ENCODE results near the gene DPH6. TPM values are rescaled to one million over a fixed set of nuclear protein-coding genes. Genes with fewer than 3 reads are reported as not detected.

Gene DPH6
- total RNA-seq, 1 donor: 15.6 TPM

DNA sequence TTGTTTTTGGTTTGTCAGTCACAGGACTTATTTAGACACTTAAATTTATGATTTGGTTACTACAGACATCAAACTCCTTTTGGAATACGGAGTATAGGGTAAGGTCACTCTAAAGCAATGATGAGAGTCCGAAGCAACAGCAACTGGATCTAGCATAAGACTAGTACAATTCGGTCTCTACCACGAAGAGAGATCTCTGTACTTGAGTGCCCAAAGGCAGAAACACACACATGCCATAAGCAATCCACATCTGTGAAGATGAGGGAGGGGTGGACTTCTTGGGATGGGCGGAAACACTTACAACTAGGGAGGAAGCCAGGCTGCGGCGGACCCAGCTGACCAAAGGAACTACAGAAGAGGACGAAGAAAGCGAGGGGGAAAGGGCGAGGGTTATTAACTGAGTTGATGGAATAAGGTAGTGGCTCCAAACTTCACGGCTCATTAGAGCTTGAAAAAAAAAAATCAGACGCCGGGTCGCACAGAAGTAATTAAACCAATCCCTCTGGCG, 595 bp downstream of the DPH6 start:
- peak in 2 of 3 donors; percentile 9 to 11 for DNase-seq (ENCODE audit: low read depth in 2 of 3, low spot score in 2 of 3)

DNA sequence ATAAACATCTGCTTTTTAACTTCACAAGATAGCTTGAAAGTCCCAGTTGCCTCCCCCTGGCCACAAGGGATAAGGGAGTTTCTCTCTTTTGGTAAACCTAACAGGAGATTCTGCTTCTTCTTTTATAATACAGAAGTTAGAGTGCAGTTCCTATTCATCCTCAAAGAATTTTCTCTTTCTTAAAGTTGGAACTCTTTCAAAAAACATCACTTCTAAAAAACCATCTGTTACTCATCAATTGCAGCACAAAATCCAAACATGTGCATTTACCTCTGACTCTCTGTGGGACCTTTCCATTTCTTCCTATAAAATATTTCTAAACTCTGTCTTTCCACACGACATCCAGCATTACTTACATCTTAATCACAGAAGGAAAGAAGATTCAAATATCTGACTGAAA, 5.1 kb downstream of the DPH6 start:
- DNase-seq (ENCODE audit: low read depth in 2 of 3, low spot score in 2 of 3): no peak

DNA sequence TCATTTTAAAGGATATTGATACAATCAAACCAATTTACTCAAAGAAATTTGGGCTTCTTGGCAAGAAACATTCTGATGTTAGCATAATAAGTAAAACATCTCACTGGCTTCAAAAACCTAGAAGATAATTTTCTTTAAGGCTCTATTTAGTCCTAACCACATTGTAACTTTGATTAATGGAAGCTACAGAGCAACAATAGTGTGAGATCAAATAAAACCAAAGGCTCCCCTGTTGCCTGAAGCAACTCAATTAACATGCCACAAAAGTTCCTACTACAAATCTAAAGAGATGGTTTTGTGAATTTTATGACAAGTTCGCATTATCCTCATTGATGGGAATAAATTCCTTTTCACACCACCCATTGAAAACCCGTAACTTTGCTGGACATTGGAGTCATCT, 5.9 kb downstream of the DPH6 start:
- no peak for DNase-seq (ENCODE audit: low read depth in 2 of 3, low spot score in 2 of 3)

DNA sequence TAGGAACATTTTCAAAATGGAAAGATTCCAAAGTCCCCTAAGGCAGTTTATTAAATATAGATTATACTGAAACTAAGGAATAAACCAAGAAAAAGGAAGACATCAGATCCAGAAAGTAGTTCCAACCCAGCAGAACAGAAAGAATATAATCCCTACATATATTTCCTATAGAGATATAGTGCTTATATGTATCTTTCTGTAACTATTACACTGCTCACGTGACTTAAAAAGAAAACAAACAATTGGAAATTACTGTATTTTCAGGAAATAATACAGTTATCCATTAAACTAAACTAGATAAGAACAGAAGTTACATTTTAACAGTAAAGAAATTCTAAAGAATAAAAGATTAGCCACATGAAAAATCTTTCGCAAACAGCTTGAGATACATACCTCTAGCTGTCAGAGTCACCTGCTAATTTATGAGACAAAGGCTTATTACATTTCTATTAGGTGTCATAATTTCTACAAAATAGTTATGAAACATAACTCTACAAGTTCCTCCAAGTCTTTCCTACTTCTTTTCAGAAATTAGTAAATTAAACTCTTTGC, 10.5 kb downstream of the DPH6 start:
- DNase-seq (ENCODE audit: low read depth in 2 of 3, low spot score in 2 of 3): no peak

DNA sequence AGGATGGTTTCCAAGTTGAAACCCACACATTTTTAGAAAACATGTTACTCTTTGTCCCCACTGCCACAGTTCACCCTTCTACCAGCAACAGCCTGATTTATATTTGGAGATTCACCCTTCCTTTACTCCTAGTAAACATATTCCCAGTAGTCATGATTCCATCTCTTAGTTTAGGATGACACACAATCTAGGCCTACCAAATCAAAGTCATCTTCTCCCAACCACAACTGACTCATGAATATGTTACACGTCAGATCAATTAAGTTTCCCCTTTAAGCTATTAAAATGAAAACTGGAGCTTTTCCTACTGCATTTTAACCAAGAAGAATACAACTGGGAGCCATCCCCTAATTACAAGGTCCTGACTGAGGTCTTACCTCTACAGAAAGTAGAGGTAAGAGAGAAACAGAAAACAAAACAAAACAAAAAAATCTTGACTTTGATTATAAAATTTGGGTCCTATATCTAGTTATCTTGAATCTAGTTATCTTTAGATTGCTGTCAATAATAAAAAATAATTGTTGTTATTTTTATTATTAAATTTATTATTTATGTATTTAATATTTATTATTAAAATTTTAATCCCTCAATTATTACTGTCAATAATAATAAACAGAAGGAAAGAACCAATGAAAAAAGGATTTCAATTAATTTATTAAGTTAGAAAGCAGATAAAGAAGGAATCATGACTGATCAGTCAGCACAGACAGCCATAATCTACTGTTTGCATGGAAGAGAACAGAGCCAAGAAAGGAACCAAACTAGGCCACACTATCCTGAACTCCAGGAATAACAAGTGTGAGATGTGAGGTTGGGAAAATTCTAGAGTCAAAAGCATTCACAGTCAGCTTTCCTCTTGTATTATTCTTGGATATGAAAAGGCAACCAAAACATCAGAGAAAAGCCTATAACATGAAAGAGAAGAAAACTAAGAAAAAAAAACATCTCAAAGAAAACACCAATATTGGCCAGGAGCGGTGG, 12.5 kb downstream of the DPH6 start:
- no peak for DNase-seq (ENCODE audit: low read depth in 2 of 3, low spot score in 2 of 3)

DNA sequence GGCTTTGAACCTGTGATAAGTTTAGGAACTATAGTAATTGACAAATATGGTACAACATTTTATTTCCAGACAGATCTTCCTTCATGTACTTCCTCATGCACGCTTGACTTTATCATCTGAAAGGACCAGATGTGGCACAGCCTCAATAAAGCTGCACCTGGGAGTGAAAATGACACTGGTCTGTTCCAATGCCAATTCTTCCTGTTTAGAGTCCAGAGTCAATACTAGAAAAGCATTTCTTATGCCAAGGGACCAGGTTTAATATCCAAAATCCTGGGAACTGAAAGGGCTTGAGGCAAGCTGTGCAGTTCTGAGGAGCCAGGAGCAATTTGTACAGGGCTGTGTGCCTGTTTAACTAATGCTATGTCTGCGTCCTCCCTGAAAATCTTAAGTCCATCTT, 15.3 kb downstream of the DPH6 start:
- DNase-seq (ENCODE audit: low read depth in 2 of 3, low spot score in 2 of 3): no peak

DNA sequence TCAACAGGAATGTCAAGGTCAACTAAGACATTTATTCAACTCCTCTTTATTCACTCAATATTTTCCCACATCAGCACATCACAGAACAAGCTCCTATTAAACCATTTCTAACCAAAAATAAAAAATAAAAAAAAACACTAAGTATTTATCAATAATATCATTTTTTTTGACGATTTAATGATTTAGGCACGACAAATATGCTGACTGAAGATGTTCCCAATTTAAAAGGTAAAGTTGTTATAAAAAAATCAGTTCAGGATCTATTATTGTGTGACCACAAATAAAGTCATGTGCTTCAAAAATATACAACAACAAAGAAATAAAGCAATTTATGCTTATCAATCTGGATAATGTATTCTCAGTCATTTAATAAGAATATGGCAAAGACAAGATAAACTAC, 16.2 kb downstream of the DPH6 start:
- no peak for DNase-seq (ENCODE audit: low read depth in 2 of 3, low spot score in 2 of 3)

DNA sequence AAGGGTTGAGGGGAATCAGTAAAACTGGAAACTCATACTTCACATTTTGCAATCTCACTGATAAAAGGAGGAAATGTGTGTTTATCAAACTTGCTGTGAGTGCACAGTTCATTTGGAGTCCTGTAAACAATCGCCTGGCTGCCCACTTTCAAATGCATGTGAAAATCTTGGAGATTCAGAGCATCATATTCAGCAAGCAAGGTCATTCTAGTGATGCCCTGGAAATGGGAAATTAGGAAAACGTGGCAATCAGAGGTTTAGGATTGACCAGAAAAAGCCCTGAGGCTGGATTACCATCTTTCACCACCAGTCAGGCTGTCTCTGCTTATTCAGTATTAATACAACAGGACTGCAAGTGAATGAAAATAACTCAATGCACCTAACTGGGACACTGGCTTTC, 23.9 kb downstream of the DPH6 start:
- DNase-seq (ENCODE audit: low read depth in 2 of 3, low spot score in 2 of 3): no peak

DNA sequence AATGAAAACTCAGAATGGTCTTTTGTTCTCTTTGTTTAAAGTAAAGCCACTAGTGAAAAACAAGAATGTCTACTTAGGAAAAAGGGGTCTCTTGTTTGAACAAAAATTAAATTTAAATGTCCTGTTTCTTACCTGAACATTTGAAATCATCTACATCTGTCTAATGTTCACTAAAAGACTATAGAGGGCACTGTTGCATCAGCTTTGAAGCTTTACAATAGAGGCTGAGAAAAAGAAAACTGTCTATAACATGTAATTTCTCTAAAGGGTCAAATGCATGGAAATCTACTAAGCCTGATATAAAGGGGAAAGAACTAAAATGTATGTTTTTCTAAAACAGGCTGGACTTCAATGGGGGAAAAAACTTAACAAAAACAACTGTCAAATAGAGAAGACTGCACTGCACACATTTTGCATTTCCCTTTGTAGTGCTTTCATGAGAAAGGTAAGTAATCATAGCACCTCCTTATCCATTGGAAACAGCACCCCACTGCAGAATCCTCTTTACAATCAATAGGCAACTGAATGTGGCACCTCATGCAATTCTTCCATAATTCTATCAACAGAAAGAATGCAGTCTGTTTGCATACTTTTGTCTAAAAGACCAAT, 26.3 kb downstream of the DPH6 start:
- DNase-seq (ENCODE audit: low read depth in 2 of 3, low spot score in 2 of 3): peak; percentile 4 to 79 (median 41)

DNA sequence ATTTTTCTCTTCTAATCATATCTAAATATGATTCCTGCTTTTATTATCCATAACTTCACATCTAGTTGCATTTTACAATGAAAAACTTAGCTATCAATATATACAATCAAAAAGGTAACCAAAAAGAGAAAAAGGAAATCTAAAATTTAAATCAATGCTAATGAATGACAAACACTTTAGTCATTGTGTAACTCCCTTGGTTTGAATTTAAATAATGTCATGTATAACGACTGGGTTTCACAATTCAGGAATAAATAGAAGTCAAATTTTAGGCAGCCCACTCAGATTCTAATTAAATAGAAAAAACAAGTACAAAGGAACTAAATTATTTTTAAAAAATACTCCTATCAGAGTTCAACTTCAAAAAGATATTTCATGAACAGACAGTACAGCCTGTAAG, 26.9 kb downstream of the DPH6 start:
- no peak for DNase-seq (ENCODE audit: low read depth in 2 of 3, low spot score in 2 of 3)

DNA sequence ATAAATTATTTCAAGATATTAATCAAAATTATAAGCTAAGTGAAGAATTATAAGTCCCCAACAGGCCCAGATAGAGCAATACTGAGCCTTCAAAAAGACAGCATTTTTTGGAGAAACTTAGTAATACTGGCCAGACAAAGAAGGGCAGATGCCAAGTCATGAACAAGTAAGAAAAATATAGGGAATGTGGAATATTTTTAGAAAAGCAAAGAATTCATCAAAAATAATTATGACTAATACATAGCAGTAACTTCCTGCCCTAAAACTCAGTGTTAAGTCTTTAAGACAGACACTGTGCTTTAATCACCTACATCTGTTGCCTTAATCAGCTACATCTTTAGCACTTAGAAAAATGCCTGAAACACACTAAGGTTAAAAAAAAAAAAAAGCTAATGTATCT, 31.2 kb downstream of the DPH6 start:
- DNase-seq (ENCODE audit: low read depth in 2 of 3, low spot score in 2 of 3): no peak

DNA sequence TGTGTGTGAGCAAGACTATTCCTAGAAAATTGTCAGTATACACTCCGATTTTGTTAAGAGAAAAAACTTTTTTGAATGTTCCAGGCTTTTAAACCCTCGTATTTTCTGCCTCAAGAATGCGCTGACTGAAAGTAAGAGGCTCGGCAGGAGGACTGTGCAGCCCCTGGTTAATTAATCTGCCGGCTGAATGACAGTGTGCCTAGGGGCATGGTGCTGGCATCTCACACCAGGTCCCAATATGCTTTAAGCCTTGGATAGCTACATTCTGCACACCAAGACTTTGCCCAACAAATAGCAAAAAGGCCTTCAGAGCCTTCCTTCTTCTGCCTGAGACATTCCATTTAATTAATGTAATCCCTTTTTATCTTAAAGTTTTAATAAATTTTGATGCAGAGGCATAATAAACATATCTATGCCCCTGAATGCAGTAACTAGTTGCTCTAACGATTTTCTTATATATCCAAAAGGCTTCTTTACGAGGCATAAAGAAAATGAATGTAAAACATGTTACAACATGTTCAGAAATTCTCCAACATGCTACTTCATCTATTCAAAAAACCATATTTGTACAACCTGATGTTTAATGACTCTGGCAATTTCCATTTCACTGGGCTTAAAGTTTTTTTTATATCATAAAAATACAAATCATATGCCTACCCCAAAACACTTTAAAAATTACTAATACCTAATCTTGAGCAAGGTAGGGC, 37.9 kb downstream of the DPH6 start:
- DNase-seq (ENCODE audit: low read depth in 2 of 3, low spot score in 2 of 3): no peak

DNA sequence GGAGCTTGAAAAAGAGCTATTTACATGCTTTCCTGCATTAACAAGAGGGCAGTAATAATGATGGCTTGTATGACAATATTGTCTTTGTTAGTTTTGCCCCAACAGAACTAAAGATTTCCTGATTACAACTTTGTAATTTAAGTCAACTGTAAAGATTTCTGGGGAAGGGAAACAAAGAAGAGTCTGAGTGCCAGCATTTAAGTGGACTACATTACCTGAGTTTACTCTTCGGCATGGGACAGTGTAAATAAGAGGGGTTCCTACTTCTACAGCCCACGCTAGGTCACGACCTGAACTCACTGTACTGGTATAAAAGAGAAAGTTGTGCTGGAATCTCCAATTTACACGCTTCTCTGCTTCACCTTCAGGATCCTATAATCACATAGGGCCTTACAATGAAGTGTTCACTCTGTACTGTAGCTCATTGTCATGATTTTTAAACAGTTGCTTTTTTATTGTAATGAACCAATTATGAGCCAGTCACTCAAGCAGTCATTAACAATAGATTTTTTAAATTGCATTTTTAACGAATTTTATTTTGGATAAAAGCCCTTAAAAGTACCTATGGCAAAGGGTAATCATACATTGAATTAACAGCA, 39.6 kb downstream of the DPH6 start:
- no peak for DNase-seq (ENCODE audit: low read depth in 2 of 3, low spot score in 2 of 3)

DNA sequence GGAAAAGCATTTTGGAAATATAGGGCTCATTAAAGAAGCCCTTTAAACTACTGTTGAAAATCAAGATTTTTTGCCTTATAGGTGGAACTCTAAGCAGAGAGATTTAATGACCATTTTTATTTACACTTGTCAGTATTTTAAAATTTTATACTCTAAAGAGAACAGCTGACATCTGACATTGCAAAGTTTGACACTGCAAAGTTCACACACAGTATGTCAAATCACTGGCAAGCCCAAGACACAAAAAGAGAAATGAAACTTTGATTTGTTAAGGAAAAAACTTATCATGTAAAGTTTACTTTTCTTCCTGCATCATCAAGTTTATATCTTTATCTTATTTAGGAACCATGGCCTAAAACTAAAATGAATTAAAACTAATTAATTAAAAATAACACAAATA, 40.2 kb downstream of the DPH6 start:
- DNase-seq (ENCODE audit: low read depth in 2 of 3, low spot score in 2 of 3): no peak

DNA sequence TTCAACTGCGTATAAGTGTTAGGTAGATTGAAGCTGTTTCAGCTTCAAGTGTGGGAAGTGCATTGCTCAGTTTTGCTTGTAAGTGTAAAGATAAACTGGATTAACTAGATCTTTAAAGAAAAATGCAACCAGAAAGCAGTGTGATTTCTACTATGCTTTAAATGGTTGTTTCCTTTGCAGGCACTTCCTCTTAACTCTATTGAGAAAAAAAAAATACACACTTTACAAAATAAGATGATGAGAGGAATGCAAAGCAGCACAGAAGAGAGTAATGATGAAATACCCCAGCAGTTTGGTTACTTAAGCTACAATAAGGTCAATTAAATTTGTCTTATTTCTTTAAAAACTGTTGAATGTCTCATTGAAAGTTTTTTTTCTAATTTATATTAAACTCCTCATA, 40.8 kb downstream of the DPH6 start:
- DNase-seq (ENCODE audit: low read depth in 2 of 3, low spot score in 2 of 3): peak in 1 of 3 donors; percentile 4

DNA sequence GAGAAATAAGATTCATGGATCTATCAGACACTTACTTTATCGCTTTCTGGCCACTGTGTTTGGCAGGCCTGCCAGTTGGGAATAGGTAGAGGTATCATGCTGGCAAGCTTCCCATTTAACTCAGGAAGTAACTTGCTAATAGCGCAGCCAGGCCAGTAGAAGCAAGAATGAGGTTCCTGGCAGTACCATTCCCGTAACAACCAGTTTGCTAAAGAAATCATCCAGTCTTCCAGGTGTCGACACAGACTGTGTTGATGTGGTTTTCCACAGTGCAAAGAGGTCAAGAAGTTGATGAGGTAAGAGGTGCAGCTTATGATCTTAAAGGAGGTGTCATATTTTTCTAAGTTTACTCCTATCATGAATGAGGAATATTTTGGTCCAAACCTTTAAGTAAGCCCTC, 46.2 kb downstream of the DPH6 start:
- no peak for DNase-seq (ENCODE audit: low read depth in 2 of 3, low spot score in 2 of 3)

DNA sequence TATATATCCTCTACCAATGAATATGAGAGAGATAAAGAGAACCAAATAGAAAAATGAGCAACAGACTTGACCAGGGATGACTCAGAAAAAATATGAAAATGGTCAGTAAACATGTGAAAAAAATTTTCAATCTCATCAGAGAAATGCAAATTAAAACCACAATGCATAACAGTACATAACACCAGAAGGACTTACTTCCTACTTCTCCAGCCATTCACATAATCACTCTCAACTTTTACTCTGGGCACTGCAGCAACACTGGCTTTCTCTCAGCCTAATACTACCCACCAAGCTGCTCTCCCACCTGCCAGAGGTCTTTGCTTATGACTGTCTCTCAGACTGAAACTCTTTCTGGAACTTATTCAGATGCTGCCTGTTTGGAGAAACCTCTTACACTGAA, 49.4 kb downstream of the DPH6 start:
- no peak for DNase-seq (ENCODE audit: low read depth in 2 of 3, low spot score in 2 of 3)

DNA sequence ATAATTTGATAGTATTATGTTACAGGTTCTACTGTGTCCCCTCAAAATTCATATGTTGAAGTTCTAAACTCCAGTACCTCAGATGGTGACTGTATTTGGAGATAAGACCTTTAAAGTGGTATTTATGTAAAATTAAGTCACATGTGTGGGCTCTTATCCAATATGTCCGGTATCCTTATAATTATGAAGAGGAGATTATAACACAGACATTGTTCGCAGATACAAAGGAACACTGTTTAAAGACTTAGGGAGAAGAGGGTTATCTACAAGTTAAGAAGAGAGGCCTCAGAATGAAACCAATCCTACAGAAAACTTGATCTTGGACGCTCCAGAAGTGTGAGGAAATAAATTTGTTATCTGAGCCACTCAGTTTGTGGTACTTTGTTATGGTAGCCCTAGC, 50.9 kb downstream of the DPH6 start:
- DNase-seq (ENCODE audit: low read depth in 2 of 3, low spot score in 2 of 3): no peak

DNA sequence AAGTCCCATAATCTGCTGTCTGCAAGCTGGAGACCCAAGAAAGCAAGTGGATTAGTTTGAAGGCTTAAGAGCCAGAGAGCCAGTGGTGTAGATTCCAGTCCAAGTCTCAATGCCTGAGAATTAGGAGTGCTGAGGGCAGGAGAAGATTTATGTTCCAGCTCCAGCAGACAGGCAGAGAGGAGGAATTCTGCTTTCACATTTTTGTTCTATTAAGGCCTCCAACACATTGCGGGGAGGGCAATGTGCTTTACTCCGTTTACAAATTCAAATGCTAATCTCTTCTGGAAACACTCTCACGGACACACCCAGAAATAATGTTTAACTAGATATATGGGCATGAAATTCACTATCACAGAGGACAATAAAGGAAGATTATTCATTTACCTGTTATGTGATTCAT, 54.0 kb downstream of the DPH6 start:
- DNase-seq (ENCODE audit: low read depth in 2 of 3, low spot score in 2 of 3): no peak

DNA sequence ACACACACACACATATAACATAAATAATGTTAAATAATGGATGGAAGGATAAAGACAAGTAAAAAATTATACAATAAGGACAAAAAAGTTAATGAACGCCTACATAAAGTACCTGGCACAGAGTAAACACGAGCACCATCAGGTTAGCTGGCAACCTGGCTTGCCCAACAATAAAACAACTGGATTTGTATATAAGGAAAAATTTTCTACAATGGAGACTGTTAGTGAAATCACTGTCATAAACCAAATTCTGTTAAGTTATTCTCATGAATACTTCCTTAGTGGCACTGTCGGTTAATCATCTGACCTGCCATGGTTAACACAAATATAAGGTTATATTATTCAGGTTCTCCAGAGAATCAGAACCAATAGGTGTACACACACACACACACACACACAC, 54.8 kb downstream of the DPH6 start:
- no peak for DNase-seq (ENCODE audit: low read depth in 2 of 3, low spot score in 2 of 3)

DNA sequence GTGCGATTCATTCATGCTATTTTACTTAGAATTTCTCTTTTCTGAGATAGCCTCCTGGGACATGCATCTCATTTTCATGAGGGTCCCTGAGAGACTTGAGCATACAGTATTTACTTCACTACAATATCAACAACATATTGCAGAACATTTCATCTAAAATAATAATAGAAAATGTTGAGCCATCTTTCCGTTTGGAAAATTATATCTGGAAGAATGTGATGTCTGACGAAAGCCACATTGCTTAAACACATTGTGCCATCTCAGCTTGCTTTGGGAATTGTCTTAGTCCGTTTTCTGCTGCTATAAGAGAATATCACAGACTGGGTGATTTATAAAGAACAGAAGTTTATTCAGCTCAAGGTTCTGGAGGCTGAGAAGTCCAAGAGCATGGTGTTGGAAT, 55.5 kb downstream of the DPH6 start:
- DNase-seq (ENCODE audit: low read depth in 2 of 3, low spot score in 2 of 3): no peak

All from hematopoietic multipotent progenitor cell (in vitro differentiated cells).